ENCODE measurements around the gene HCN3.
A peak's percentile ranks its signal among the peaks of the same experiment; 100 is the strongest.
"Not testable (repeated sequence)": the region's sequence is repeated elsewhere in the genome, so short reads cannot be mapped to it uniquely, and the experiment has no call there.

The HCN3 gene

DNA sequence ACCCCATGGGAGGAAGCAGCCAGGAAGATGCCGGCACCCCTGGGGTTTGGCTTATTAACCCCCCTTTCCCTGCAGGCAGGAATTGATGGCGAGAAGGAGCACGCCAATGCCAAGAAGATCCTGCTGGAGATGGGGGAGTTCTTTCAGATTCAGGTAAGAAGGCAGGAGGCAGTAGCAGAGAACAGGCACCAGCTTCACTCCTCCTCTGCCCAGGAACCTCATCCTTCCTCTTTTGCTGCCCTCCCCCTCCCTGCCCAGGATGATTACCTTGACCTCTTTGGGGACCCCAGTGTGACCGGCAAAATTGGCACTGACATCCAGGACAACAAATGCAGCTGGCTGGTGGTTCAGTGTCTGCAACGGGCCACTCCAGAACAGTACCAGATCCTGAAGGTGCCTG is 42.3 kb downstream of the HCN3 start:
- no peak for DNase-seq

DNA sequence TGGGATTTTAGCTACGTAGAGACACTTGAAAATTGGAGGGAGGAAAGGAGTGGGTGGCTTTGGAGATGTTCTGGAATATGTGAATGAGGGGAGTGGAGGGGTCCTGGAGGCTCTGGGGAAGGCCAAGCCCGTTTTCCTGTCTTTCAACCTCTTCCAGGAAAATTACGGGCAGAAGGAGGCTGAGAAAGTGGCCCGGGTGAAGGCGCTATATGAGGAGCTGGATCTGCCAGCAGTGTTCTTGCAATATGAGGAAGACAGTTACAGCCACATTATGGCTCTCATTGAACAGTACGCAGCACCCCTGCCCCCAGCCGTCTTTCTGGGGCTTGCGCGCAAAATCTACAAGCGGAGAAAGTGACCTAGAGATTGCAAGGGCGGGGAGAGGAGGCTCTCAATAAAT is 43.0 kb downstream of the HCN3 start:
- DNase-seq = no peak

DNA sequence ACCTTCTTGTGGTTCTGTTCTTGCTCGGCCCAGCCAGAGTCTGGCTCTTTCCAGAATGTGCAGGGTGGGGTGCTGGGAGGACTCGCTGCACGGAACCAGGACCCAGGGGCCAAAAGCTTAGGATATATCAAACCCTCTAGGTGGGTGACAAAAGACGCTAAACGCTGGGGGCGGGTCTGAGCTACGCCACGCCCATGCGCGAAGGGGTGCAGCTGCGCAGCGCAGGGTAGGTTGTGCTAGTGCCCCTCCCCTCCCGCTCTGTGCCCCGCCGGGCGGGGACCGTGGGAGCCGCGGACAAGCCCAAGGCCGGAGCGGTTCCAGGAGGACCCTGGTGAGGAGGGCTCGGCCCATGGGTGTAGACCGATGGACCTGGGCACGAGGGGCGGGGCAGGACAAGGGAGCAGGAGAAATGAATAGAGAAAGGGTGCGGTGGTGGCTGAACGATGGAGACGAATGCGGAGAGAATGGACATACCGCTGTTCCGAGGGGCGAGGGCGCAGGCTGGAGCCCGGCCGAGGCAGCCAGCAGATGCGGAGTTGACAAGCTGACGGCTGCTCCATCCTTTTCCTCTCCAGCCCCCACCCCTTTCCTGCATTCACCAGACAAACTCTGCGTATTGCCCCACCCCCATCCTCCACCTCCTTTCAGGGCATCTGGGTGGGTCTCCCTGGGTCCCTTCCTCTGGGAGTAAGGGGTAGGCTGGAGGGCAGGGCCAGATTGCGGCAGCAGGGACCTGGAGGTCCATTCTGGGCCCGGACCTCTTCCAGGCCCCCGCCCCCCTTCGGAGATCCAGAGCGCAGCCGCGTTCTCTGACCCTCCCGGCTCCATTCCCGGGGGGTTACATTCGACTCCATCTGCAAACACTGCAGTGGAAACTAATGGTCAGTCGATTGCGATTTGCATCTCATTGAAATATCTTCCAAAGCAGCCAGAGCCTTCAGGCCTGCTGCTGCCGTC is 43.7 kb downstream of the HCN3 start, which contains the start of gene RUSC1:
RUSC1 (plus strand) TSS at position 234 of the 957 bp plus-strand sequence. CDS start 880 bp downstream, outside the sequence.
- no peak for DNase-seq

DNA sequence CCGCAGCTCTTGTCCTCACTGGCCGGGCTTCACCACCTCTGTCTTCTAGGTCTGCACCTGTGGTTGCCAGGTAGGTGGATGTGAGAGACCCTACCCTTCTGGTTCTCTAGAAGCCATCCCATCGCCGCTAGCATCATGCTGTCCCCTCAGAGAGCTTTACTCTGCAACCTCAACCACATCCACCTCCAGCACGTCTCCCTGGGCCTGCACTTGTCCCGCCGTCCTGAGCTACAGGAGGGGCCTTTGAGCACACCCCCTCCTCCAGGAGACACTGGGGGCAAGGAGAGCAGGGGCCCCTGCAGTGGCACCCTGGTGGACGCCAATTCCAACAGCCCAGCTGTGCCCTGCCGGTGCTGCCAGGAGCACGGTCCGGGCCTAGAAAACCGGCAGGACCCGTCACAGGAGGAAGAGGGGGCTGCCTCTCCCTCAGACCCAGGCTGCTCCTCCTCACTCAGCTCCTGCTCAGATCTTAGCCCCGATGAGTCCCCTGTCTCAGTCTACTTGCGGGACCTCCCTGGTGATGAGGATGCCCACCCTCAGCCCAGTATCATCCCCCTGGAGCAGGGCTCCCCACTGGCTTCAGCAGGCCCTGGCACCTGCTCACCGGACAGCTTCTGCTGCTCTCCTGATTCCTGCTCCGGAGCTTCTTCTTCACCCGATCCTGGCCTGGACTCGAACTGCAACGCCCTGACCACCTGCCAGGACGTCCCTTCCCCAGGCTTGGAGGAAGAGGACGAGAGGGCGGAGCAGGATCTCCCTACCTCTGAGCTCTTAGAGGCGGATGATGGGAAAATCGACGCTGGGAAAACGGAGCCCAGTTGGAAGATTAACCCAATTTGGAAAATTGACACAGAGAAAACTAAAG is 44.6 kb downstream of the HCN3 start:
- DNase-seq = no peak

DNA sequence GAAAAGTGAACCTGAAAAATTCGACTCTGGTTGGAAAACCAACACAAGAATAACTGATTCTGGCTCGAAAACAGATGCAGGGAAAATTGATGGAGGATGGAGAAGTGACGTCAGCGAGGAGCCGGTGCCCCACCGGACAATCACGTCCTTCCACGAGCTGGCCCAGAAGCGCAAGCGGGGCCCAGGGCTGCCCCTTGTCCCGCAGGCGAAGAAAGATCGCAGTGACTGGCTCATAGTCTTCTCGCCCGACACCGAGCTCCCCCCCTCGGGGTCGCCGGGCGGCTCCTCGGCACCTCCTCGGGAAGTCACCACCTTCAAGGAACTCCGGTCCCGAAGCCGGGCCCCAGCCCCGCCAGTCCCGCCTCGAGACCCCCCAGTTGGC is 45.3 kb downstream of the HCN3 start:
- peak; percentile 50 for DNase-seq

DNA sequence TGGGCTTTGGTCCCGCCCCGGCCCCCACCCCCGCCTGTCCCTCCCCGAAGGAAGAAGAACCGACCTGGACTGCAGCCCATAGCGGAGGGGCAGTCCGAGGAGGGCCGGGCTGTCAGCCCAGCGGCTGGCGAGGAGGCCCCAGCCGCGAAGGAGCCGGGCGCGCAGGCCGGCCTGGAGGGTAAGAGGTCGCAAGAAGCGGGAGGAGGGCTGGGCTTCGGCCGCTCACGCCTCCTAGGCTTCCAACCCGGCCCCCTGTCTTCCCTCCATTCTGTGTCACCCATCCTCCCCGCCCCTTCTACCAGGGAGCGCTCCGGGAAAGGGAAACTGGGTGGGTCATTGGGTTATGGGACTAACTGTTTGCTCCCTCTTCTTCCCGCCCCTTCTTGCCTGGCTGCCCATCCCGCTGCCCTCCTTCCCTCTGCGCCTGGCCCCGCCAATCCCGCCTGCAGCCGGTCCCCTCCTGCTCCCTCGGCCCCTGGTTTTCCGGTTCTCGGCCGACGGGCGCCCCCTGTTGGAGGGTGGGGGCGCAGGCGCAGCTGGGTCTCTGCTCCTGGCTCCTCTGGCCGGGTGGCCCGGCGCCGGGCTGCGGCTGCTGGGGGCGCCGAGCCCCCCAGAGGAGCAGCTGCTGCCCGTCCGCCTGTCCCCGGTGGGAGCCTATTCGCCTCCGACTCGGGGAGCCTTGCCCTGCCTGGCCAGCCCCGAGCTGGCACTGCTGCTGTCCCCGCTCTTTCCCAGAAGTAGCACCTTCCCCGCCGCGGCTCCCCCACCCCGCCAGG is 45.9 kb downstream of the HCN3 start:
- DNase-seq = peak; percentile 93

DNA sequence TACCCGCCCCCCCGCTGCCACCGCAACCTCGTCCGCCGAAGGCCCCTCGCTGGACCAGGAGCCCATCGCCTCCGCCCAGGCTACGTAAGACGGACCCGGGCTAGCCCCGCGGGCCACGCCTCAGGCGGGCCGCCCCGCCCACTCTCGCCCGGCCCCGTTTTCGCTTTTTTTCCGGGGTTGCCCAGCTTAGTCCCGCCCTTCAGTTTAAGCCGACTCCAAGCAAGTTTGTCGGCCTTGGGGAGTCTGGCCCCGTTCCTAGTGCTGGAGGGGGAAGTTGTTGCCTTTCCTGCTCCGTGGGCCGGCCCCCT is 46.4 kb downstream of the HCN3 start:
- DNase-seq = peak; percentile 92

DNA sequence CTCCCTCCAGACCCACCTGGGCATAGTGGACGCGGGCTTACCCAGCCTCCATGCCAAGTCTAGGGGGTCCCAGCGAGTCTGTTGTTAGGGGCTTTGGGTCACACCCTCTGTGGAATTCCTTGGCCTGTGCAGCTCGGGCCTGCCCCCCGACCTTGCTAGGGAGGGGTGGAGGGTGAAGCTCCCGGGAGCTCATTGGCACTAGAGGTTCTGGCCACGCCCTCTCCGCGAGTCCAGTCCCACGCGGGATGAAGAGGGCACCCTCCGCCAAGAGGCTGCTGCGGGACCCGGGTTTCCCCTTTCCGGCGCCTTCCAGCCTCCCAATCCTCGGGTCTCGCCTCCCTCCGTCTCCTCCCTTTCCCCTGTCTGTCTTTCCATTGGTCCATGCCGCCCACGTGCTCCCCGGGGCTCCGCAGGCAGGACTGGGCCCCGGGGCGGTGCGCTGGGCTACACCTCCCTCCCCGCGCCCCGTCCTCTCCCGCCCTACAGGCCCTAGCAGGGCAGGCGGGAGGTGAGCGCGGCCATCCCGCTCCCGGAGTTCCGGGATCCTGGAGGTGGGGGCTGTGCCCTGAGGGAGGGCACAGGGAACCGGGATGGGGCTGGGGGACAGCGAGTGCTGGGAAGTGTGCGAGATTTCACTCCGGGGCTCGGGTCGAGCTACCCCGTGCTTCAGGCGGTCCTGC is 46.9 kb downstream of the HCN3 start:
- peak; percentile 97 for DNase-seq

DNA sequence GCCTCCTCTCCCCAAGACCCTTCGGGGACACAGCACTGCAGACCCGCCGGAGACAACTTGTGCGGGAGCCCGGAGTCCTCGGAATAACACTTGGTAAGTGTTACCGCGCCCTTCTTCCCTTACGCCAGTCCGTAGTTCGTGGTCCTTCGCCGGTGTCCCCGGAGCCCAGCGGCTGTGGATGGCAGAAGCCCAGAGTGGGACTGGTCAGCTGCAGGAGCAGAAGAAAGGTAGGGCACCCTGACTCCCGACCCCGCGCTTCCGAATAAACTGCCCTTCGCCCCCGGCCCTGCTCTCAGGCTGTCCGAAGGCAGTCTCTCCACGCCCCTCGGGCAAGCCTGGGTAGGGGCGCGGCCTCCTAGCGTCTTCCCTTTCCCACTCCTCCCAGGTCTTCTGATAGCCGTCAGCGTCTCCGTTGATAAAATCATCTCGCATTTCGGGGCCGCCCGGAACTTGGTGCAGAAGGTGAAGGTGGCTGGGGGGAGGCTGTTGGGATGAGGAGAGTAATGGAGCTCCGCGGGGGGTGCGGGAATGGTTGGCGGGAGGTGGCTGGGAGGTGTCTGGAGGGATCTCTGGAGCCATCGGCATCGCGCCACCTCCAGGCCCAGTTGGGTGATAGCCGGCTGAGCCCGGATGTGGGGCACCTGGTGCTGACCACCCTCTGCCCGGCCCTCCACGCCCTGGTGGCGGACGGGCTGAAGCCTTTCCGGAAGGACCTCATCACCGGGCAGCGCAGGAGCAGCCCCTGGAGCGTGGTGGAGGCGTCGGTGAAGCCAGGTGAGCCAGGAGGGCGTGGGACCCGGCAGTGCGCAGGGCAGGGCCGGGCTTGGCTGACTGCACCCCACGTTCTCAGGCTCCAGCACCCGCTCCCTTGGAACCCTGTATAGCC is 47.7 kb downstream of the HCN3 start:
- peak; percentile 77 for DNase-seq

DNA sequence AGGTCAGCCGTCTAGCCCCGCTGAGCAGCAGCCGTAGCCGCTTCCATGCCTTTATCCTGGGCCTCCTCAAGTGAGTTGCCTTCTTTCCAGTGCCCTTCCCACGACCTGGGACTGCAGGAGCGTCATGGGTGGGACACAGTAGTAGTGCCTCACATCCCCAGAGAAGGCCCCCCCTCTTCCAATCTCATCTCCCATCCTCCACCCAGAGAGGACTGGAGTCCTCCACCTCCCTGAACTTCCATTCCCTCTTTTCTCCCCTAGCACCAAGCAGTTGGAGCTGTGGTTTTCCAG is 48.3 kb downstream of the HCN3 start:
- no peak for DNase-seq

DNA sequence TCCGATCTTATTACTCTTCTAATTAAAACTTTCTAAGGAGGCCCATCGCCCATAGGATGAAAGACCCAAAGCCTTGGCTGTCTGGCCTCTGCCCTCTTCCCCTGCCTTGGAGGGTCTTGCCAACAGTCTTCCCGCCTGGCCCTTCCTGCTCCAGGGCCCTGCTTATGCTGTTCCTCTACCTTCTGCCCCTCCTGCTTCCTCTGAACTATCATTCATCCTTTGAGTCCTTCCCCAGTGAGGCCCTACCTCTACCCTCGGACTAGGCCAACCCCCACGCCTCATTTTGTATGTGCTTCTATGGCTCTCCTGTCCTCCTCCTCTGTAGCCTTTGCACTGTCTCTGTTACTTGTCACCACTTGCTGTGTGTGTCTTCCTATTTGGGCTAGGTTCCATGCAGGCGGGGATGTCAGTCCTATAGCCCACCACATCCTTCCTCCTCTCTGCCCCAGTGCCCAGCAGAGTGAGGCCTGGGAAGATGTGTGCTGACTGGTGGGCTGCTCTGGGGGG is 48.8 kb downstream of the HCN3 start:
- DNase-seq = no peak

DNA sequence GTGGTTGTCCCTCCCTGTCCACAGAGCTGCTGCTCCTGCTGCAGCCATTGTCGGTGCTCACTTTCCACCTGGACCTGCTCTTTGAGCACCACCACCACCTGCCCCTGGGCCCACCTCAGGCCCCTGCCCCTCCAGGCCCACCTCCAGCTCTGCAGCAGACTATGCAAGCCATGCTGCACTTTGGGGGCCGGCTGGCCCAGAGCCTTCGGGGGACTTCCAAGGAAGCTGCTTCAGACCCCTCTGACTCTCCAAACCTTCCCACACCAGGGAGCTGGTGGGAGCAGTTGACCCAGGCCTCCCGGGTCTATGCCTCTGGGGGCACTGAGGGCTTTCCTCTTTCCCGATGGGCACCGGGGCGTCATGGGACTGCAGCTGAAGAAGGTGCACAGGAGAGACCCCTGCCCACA is 49.4 kb downstream of the HCN3 start:
- no peak for DNase-seq

DNA sequence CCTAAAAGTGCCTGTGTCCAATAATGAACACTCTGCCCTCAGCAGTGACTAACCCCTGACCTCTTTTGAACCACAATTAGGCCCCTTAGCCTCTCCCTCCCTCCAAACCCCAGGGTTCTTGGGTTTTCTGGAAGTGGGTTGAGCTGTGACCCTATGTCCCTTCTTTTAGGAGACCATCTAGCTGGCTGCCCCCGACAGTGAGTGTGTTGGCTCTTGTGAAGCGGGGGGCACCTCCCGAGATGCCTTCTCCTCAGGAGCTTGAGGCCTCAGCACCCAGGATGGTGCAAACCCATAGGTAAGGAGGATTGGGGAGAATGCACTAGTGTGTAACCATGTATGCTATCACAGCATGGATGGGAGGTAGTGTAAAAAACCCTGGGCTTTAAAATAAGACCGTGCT is 50.7 kb downstream of the HCN3 start:
- DNase-seq = no peak

DNA sequence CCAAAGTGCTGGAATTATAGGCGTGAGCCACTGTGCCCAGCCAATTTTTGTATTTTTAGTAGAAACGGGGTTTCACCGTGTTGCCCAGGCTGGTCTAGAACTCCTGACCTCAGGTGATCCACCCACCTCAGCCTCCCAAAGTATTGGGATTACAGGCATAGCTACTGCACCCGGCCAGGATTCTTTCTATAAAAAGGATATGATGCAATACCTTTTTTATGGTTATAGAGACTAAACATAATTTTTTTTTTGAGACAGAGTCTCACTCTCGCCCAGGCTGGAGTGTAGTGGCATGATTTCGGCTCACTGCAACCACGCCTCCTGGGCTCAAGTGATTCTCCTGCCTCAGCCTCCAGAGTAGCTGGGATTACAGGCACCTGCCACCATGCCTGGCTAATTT is 51.6 kb downstream of the HCN3 start:
- not testable (repeated sequence) for DNase-seq

DNA sequence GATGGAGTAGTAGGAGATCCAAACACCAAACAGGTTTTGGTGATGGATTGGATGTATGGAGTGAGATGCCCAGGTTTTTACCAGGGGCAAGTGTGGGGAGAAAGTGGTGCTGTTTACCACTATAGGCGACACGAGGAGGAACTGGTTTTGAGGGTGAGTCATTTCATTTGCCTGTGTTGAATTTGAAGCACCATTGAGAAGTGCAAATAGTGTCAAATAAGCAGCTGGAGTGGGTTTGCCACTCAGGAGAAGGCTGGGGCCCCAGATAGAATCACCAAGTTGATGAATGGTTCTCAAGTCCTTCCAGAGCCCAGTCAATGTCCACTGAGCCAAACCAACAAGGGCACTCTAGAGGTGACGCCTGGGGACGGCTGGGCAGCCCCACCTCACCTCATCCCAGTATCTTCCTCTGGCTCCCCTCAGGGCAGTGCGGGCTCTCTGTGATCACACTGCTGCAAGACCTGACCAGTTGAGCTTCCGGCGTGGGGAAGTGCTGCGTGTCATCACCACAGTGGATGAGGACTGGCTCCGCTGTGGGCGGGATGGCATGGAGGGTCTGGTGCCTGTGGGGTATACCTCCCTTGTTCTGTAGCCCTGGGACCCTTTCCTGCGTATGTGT is 52.8 kb downstream of the HCN3 start:
- no peak for DNase-seq

DNA sequence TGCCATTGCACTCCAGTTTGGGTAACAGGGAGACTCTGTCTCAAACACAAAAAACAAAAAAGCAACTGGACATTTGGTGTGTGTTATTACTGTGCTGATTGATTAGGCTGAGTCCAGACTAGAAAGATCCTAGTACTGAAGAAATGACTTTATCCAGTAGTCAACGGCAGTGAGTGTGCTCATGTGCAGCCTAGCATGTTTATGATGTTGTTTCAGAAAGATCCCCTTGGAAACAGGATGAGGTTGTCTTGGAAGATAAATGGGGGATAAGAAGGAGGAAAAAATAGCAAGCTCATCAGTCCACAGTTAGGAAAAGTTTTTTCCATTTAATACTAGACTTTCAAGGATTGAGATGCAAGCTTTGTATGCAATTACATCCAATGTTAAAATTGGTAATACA is 57.7 kb downstream of the HCN3 start:
- DNase-seq = no peak

Data from OCI-M1 (cell line).